IMR-90 (cell line): Measurements from ENCODE around the gene GPR153. TPM values are rescaled to one million over a fixed set of nuclear protein-coding genes. Genes with fewer than 3 reads are reported as not detected.

Source experiments
- ATAC-seq: fragments of 200-7000 bp; cut with Tn5 transposase; 2 replicates; pipeline ENCODE4 v1.9.1; 2020; ENCODE audit warnings: low read depth, mild to moderate bottlenecking, moderate library complexity
- BruUV-seq: library from RNA; stranded (reverse); fragments of 400-500 nt; replicated peaks from 2 replicates; lab custom pipeline; 2021; lab: Mats Ljungman, UMichigan
- CTCF ChIA-PET: fragments of 300-600 bp; formaldehyde crosslinking; extraction: SDS; loops from one replicate; lab custom pipeline; 2021; ENCODE audit warnings: antibody characterized with exemption; lab: Yijun Ruan, JAX
- POLR2A ChIA-PET: fragments of 300-600 bp; sonication (Branson Sonifier 250); formaldehyde crosslinking; loops from one replicate; lab custom pipeline; 2022; ENCODE audit warnings: antibody characterized with exemption; ENCODE audit not compliant: unreplicated experiment; lab: Charles Lee
- DNase-seq: peaks from one replicate; pipeline ENCODE4 v3.0.0; 2013
- H2AFZ ChIP-seq: replicated peaks from 2 replicates; pipeline ENCODE3; 2013; ENCODE audit warnings: low read length, mild to moderate bottlenecking; ENCODE audit not compliant: poor library complexity
- H2AK5ac ChIP-seq: 2 replicates; pipeline ENCODE4 v1.6.1; 2013; ENCODE audit warnings: low read depth, low read length, inconsistent platforms
- H2AK9ac ChIP-seq: replicated peaks from 2 replicates; pipeline ENCODE3; 2013; ENCODE audit warnings: mild to moderate bottlenecking, low read depth, low read length, moderate library complexity; ENCODE audit not compliant: poor library complexity
- H2BK120ac ChIP-seq: 2 replicates; pipeline ENCODE4 v1.6.1; 2013; ENCODE audit warnings: low read depth, low read length, inconsistent platforms
- H2BK15ac ChIP-seq: 3 replicates; pipeline ENCODE4 v1.6.1; 2013; ENCODE audit warnings: low read depth, low read length, inconsistent platforms
- H2BK20ac ChIP-seq: 2 replicates; pipeline ENCODE4 v1.6.1; 2013; ENCODE audit warnings: low read depth, mild to moderate bottlenecking, inconsistent platforms, low read length, moderate library complexity
- H2BK5ac ChIP-seq: 2 replicates; pipeline ENCODE4 v1.6.1; 2013; ENCODE audit warnings: mild to moderate bottlenecking, low read depth, low read length, inconsistent platforms; ENCODE audit not compliant: poor library complexity, severe bottlenecking
- H3K14ac ChIP-seq: replicated peaks from 2 replicates; pipeline ENCODE4 v1.6.1; 2013; ENCODE audit warnings: low read depth, low read length, inconsistent platforms
- H3K18ac ChIP-seq: 2 replicates; pipeline ENCODE4 v1.6.1; 2013; ENCODE audit warnings: low read depth, low read length, control low read depth
- H3K23ac ChIP-seq: 2 replicates; pipeline ENCODE4 v1.6.1; 2013; ENCODE audit warnings: low read depth, low read length, inconsistent platforms
- H3K27ac ChIP-seq: 2 replicates; pipeline ENCODE4 v1.5.1; 2013; ENCODE audit warnings: mild to moderate bottlenecking, control low read depth, low read length; ENCODE audit not compliant: insufficient read depth
- H3K27me3 ChIP-seq: 2 replicates; pipeline ENCODE4 v1.6.1; 2013; ENCODE audit warnings: low read length; ENCODE audit not compliant: control insufficient read depth, insufficient read depth
- H3K36me3 ChIP-seq: 2 replicates; pipeline ENCODE4 v1.6.1; 2013; ENCODE audit warnings: low read length, mixed read lengths; ENCODE audit not compliant: control insufficient read depth, insufficient read depth
- H3K4ac ChIP-seq: 2 replicates; pipeline ENCODE4 v1.6.1; 2013; ENCODE audit warnings: low read depth, low read length, inconsistent platforms
- H3K4me1 ChIP-seq: 2 replicates; pipeline ENCODE4 v1.6.1; 2013; ENCODE audit warnings: low read length, mixed read lengths; ENCODE audit not compliant: control insufficient read depth, insufficient read depth
- H3K4me2 ChIP-seq: 2 replicates; pipeline ENCODE4 v1.6.1; 2013; ENCODE audit warnings: low read depth, mild to moderate bottlenecking, control low read depth, low read length, moderate library complexity
- H3K4me3 ChIP-seq: 2 replicates; pipeline ENCODE4 v1.5.1; 2013; ENCODE audit warnings: low read depth, mild to moderate bottlenecking, control low read depth, low read length, moderate library complexity; ENCODE audit not compliant: insufficient read depth
- H3K56ac ChIP-seq: 2 replicates; pipeline ENCODE4 v1.6.1; 2013; ENCODE audit warnings: low read length, inconsistent platforms; ENCODE audit not compliant: insufficient read depth; ENCODE audit errors: extremely low read depth
- H3K79me1 ChIP-seq, 2 experiments: 2 replicates each; pipeline ENCODE4 v1.6.1; 2013; ENCODE audit warnings: low read length in 2 of 2, inconsistent platforms in 1 of 2, low read depth in 1 of 2
- H3K9ac ChIP-seq: 2 replicates; pipeline ENCODE4 v1.6.1; 2013; ENCODE audit warnings: low read depth, low read length, control low read depth
- H3K9me1 ChIP-seq: 2 replicates; pipeline ENCODE4 v1.6.1; 2013; ENCODE audit warnings: low read length, inconsistent platforms; ENCODE audit not compliant: insufficient read depth
- H3K9me3 ChIP-seq: 2 replicates; pipeline ENCODE4 v1.6.1; 2013; ENCODE audit warnings: low read length; ENCODE audit not compliant: control insufficient read depth, insufficient read depth
- H4K20me1 ChIP-seq: 2 replicates; pipeline ENCODE4 v1.6.1; 2013; ENCODE audit warnings: low read length, inconsistent platforms; ENCODE audit not compliant: insufficient read depth
- H4K5ac ChIP-seq: 2 replicates; pipeline ENCODE4 v1.6.1; 2013; ENCODE audit warnings: mild to moderate bottlenecking, low read depth, low read length, control low read depth
- H4K8ac ChIP-seq, 2 experiments: 2 replicates each; pipeline ENCODE4 v1.6.1; 2013; ENCODE audit warnings: low read depth in 2 of 2, low read length in 2 of 2, control low read depth in 1 of 2, inconsistent platforms in 1 of 2
- H4K91ac ChIP-seq: 2 replicates; pipeline ENCODE4 v1.6.1; 2013; ENCODE audit warnings: low read depth, low read length, inconsistent platforms; ENCODE audit not compliant: insufficient read depth
- BHLHE40 ChIP-seq: fragments of 150-350 bp; IDR thresholded peaks from 2 replicates; pipeline ENCODE4 v1.6.1; 2016; ENCODE audit warnings: mild to moderate bottlenecking, low read depth, low read length
- CEBPB ChIP-seq: IDR thresholded peaks from 2 replicates; pipeline ENCODE4 v1.6.1; 2012; ENCODE audit warnings: low read depth, low read length, improper control_type of control experiment
- CHD1 ChIP-seq: IDR thresholded peaks from 2 replicates; pipeline ENCODE4 v1.6.1; 2012; ENCODE audit warnings: low read depth, low read length, improper control_type of control experiment
- MAZ ChIP-seq: IDR thresholded peaks from 2 replicates; pipeline ENCODE4 v1.6.1; 2012; ENCODE audit warnings: low read depth, mild to moderate bottlenecking, low read length, improper control_type of control experiment, moderate library complexity, borderline replicate concordance
- MXI1 ChIP-seq: IDR thresholded peaks from 2 replicates; pipeline ENCODE4 v1.6.1; 2012; ENCODE audit warnings: low read depth, mild to moderate bottlenecking, low read length, moderate library complexity, borderline replicate concordance
- RAD21 ChIP-seq: IDR thresholded peaks from 2 replicates; pipeline ENCODE4 v1.6.1; 2012; ENCODE audit warnings: low read length, improper control_type of control experiment
- RCOR1 ChIP-seq: IDR thresholded peaks from 2 replicates; pipeline ENCODE4 v1.6.1; 2012; ENCODE audit warnings: mild to moderate bottlenecking, low read length, improper control_type of control experiment; ENCODE audit not compliant: insufficient replicate concordance
- WGBS, 2 experiments: methylation state at CpG; one replicate each; pipeline versions ENCODE4 v1.1.5 to v1.1.7; 2013; ENCODE audit warnings: missing lambda C conversion rate in 2 of 2; ENCODE audit not compliant: insufficient read length in 1 of 2; ENCODE audit errors: extremely low coverage in 2 of 2; 5-methylcytosine and 5-hydroxymethylcytosine counted together
- dilution Hi-C: fragments of 300-500 bp; cut with HindIII; formaldehyde crosslinking; loops from one replicate; pipeline ENCODE4 v1.14.3; 2018; ENCODE audit warnings: low sequenced_read_pairs; ENCODE audit not compliant: unreplicated experiment
- in situ Hi-C: fragments of 300-500 bp; cut with MboI; formaldehyde crosslinking; loops from 3 replicates; pipeline ENCODE4 v1.14.3; 2019; ENCODE audit warnings: low sequenced_read_pairs, inconsistent platforms, mixed read lengths
- intact Hi-C: fragments of 100-400 bp; cut with micrococcal nuclease; formaldehyde crosslinking; loops from 2 replicates; pipeline ENCODE4 v1.10.0; 2022
- polyA plus RNA-seq, 3 experiments: library from polyadenylated mRNA; depleted of rRNA; stranded (reverse); fragments of >200 nt; gene quantifications; 2 replicates each; pipeline ENCODE4 v1.2.3, GENCODE V29; 2012; ENCODE audit warnings: low replicate concordance in 1 of 3
- total RNA-seq: library from RNA; depleted of rRNA; stranded (reverse); fragments of >200 nt; gene quantifications from 2 replicates; pipeline ENCODE4 v1.2.3, GENCODE V29; 2012
- TF ChIP-seq, protein P1 (sequence below): fragments of 150-350 bp; IDR thresholded peaks from 2 replicates; pipeline ENCODE4 v1.6.1; 2017; ENCODE audit warnings: mild to moderate bottlenecking, antibody characterized with exemption, low read length, low read depth
- TF ChIP-seq, protein P2 (sequence below): conservative IDR thresholded peaks from 2 replicates; pipeline ENCODE4 v1.5.1; 2012; ENCODE audit warnings: mild to moderate bottlenecking, low read depth, low read length, improper control_type of control experiment

Gene GPR153
- total and polyA plus RNA-seq, 2 of the 4 experiments (the other 2 are of a cell fraction): 1.8 to 5.2 TPM

DNA sequence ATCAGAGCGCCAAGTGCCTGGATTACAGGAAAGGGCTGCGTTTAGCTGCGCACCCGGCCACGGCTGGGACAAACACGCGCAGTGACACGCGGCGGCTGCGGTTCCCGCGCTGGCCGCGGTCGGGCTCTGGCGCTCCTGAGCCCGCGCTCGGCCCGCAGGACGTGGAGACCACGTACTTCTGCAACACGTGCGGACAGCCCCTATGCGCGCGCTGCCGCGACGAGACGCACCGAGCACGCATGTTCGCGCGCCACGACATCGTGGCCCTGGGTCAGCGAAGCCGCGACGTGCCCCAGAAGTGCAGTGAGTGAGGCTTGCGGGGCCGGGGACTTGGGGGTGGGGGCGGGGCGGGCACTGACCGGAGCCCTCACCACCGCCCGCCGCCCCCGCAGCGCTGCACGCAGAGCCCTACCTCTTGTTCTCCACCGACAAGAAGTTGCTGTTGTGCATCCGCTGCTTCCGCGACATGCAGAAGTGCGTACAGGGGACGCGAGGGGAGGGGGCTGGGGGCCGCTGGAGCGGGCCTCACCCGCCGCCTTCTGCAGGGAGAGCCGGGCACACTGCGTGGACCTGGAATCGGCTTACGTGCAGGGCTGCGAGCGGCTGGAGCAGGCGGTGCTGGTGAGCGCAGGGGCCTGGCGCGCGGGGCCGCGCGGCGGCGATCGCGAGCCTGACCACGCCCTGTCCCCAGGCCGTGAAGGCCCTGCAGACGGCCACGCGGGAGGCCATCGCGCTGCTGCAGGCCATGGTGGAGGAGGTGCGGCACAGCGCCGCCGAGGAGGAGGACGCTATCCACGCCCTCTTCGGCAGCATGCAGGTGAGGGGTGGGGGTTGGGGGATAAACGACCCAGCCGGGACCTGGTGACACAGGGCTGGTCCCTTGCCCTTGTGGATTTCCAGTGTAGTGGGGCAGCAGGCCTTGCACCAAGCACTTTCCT, 51.9 kb downstream of the GPR153 start:
- Histone ChIP-seq H2AFZ (peak overlapping the region; percentile 92), H3K27me3 (no peaks in the 10 kb centered on the region; the same call in 1 of the 2 replicates), H4K20me1 (no peaks in the 10 kb centered on the region; the same call in 1 of the 2 replicates), H2AK9ac (peak overlapping the region; percentile 94), H3K18ac (no peak overlapping the region), H3K4me1 (peaks cover 7% of the 10 kb centered on the region; the same call in 1 of the 2 replicates), H2AK5ac (peak overlapping the region; percentile 62; the same call in 1 of the 2 replicates), H3K79me1 (no peaks in the 10 kb centered on the region; a peak in 1 of 4 replicates), H3K9ac (0 out of 2 replicates have a peak overlapping the region, but pooled peaks have one; percentile 18), H2BK5ac (no peak overlapping the region), H2BK120ac (no peak overlapping the region), H4K5ac (peak overlapping the region; percentile 56), H4K8ac (peak overlapping the region; percentile 71 to 79; a peak in 2 of 4 replicates), H3K4me2 (peak overlapping the region; percentile 86), H4K91ac (0 out of 2 replicates have a peak overlapping the region, but pooled peaks have one; percentile 21), H3K36me3 (no peaks in the 10 kb centered on the region), H3K9me1 (peaks cover 4% of the 10 kb centered on the region), H3K23ac (no peak overlapping the region), H2BK20ac (no peak overlapping the region), H3K9me3 (no peaks in the 10 kb centered on the region), H3K27ac (no peak overlapping the region), H3K4ac (peak overlapping the region; percentile 65; the same call in 1 of the 2 replicates), H3K14ac (no peak overlapping the region), H2BK15ac (no peak overlapping the region), H3K56ac (no peak overlapping the region), H3K4me3 (peak overlapping the region; percentile 49)
- intact Hi-C loops (no loop called here), dilution Hi-C loops (no loop called here), in situ Hi-C loops (no loop called here)
- 7% methylated on average over 57 of the region's 99 CpGs; no CpG with 5 or more reads in 1 of the 2 experiments for WGBS, 2 experiments
- BruUV-seq: no TSS peak
- POLR2A ChIA-PET: no interaction called here
- TF ChIP-seq MXI1: peak; percentile 61; the same call in 1 of the 2 replicates
- TF ChIP-seq BHLHE40: peak; percentile 67; the same call in 1 of the 2 replicates
- TF ChIP-seq, protein P1, sequence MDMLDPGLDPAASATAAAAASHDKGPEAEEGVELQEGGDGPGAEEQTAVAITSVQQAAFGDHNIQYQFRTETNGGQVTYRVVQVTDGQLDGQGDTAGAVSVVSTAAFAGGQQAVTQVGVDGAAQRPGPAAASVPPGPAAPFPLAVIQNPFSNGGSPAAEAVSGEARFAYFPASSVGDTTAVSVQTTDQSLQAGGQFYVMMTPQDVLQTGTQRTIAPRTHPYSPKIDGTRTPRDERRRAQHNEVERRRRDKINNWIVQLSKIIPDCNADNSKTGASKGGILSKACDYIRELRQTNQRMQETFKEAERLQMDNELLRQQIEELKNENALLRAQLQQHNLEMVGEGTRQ: peak; percentile 34; the same call in 1 of the 2 replicates
- no peak for TF ChIP-seq CHD1
- TF ChIP-seq RAD21: peak; percentile 31
- TF ChIP-seq CEBPB: no peak
- no peak for TF ChIP-seq RCOR1
- TF ChIP-seq, protein P2, sequence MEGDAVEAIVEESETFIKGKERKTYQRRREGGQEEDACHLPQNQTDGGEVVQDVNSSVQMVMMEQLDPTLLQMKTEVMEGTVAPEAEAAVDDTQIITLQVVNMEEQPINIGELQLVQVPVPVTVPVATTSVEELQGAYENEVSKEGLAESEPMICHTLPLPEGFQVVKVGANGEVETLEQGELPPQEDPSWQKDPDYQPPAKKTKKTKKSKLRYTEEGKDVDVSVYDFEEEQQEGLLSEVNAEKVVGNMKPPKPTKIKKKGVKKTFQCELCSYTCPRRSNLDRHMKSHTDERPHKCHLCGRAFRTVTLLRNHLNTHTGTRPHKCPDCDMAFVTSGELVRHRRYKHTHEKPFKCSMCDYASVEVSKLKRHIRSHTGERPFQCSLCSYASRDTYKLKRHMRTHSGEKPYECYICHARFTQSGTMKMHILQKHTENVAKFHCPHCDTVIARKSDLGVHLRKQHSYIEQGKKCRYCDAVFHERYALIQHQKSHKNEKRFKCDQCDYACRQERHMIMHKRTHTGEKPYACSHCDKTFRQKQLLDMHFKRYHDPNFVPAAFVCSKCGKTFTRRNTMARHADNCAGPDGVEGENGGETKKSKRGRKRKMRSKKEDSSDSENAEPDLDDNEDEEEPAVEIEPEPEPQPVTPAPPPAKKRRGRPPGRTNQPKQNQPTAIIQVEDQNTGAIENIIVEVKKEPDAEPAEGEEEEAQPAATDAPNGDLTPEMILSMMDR: peak; percentile 49
- no peak for TF ChIP-seq MAZ
- CTCF ChIA-PET: interaction anchor here (1.0 kb wide), 1 partner anchor 15 kb away, joined by 3 read pairs; no protein-coding TSS in a partner anchor
- peak; percentile 63 for ATAC-seq
- peak; percentile 42 for DNase-seq
